Aorta (tissue), 5 donors: ENCODE data around the gene THEM4. TPM values are rescaled to one million over a fixed set of nuclear protein-coding genes. Genes with fewer than 3 reads are reported as not detected.

Experiments
- ATAC-seq: fragments of 200-7000 bp; cut with Tn5 transposase; one replicate; pipeline ENCODE4 v1.9.1; 2022; ENCODE audit warnings: moderate library complexity; ENCODE audit not compliant: low FRiP score
- DNase-seq, 2 donors: peaks; one replicate each; pipeline ENCODE4 v3.0.0-alpha.2; 2020
- H3K27ac ChIP-seq, 2 donors: one replicate each; pipeline ENCODE4 v1.5.1; 2013; ENCODE audit warnings: low read length in 2 of 2, mild to moderate bottlenecking in 2 of 2, moderate library complexity in 2 of 2, control low read depth in 1 of 2, inconsistent platforms in 1 of 2, low read depth in 1 of 2
- H3K27me3 ChIP-seq, 2 donors: one replicate each; pipeline ENCODE4 v1.6.1; 2013; ENCODE audit warnings: control low read depth in 1 of 2, low read length in 1 of 2, mild to moderate bottlenecking in 1 of 2, moderate library complexity in 1 of 2; ENCODE audit not compliant: insufficient read depth in 2 of 2, control insufficient read depth in 1 of 2
- H3K36me3 ChIP-seq, 2 donors: one replicate each; pipeline ENCODE4 v1.6.1; 2013; ENCODE audit warnings: control low read depth in 1 of 2, low read length in 1 of 2, mild to moderate bottlenecking in 1 of 2; ENCODE audit not compliant: insufficient read depth in 2 of 2, control insufficient read depth in 1 of 2
- H3K4me1 ChIP-seq, 2 donors: one replicate each; pipeline ENCODE4 v1.6.1; 2013; ENCODE audit warnings: low read length in 2 of 2, control low read depth in 1 of 2, mild to moderate bottlenecking in 1 of 2, moderate library complexity in 1 of 2; ENCODE audit not compliant: insufficient read depth in 2 of 2, control insufficient read depth in 1 of 2
- H3K4me3 ChIP-seq, 2 donors: one replicate each; pipeline ENCODE4 v1.5.1; 2013; ENCODE audit warnings: low read length in 2 of 2, control low read depth in 1 of 2, mild to moderate bottlenecking in 1 of 2
- H3K9me3 ChIP-seq: one replicate; pipeline ENCODE4 v1.6.1; 2013; ENCODE audit warnings: mild to moderate bottlenecking, low read length; ENCODE audit not compliant: control insufficient read depth
- WGBS, 2 donors: extraction: QIAGEN DNeasy Blood & Tissue Kit; methylation state at CpG; one replicate each; pipeline ENCODE4 v1.1.7; 2013; 5-methylcytosine and 5-hydroxymethylcytosine counted together
- intact Hi-C, 2 donors: fragments of 100-400 bp; cut with DNase I; formaldehyde crosslinking; loops; one replicate each; pipeline versions ENCODE4 v1.14.2 to v1.15.0; 2022
- polyA plus RNA-seq, 2 donors: library from polyadenylated mRNA; stranded (reverse); fragments of 200-250 nt; gene quantifications; one replicate each; pipeline ENCODE4 v1.2.3, GENCODE V29; 2013
- total RNA-seq, 2 donors: library from RNA; stranded (reverse); fragmentation: NEBNext Ultra II Directional; extraction: Animal tissue kit (Norgen Biotek cat#: 25700); gene quantifications; one replicate each; pipeline ENCODE4 v1.2.1, GENCODE V29; 2021
- donor health status: healthy with polysubstance abuse.
- donor health status: Bipolar disorder and iron deficiency.
- donor health status: DM: no; HTN: no; CAD: no.
- donor health status: DM: no; HTN: no; CAD: no.
- donor health status: DM: yes; HTN: yes; CAD: no.

Gene THEM4
- total and polyA plus RNA-seq, 4 donors = 3.8 to 17.5 (median 12.0) TPM

- no peaks in the 10 kb centered on the region for H3K36me3 ChIP-seq
- no peak overlapping the region for H3K27ac ChIP-seq
- intact Hi-C loops = no loop called here
- H3K27me3 ChIP-seq = no peaks in the 10 kb centered on the region
- no peaks in the 10 kb centered on the region for H3K4me1 ChIP-seq
- H3K4me3 ChIP-seq = no peak overlapping the region
- whole genome bisulfite sequencing, 2 donors = 94 to 95% methylated on average over 4 of the region's 4 CpGs
- no peaks in the 10 kb centered on the region for H3K9me3 ChIP-seq
- no peak for DNase-seq
- no peak for ATAC-seq
Observed at GRCh38 chr1:151852733-151853132, 56.6 kb downstream of the THEM4 start.

DNA sequence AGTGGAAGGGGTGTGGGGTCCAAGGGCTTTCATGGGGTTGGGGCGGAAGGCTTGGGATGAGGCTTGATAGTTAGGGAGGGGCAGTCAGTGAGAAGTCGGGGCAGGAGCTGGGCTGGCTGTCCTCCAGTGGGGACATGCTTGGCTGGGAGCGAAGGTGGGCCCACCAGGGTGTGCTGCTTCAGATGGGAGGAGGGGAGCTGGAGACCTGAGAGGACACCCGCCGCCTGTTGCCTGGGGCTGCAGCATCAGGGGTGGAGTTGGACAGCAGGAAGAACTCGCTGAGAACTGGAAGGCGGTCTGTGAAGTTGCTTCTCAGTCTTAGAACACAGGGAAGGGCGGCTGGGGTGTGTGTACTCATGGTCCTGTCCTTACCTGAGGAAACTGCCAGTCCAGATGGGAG is 57.4 kb downstream of the THEM4 start:
- DNase-seq = no peak
- no peak for ATAC-seq
- intact Hi-C loops = no loop called here
- Histone ChIP-seq H3K36me3 (no peaks in the 10 kb centered on the region), H3K4me1 (no peaks in the 10 kb centered on the region), H3K27ac (no peak overlapping the region), H3K4me3 (no peak overlapping the region), H3K9me3 (no peaks in the 10 kb centered on the region), H3K27me3 (no peaks in the 10 kb centered on the region)
- WGBS, 2 donors = 82 to 83% methylated on average over 8 of the region's 8 CpGs

DNA sequence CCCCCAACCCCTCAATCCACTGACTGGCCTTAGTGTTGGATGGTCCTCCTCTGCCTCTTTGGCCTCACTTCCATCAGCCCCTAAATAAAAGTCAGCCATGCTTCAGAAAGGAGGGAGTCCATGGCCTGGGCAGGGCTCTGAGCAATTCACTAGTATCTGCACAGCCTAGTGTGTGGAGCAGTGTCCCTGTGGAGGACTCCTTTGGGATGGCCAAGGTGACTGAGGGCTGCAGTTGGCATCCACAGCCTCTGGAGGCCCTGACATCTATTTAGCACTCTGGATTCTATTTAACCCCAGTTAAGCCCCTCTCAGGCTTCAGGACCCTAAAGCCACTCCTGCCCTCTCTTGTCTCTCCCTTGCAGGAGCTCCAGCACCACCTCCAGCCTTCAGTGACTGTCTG is 59.4 kb downstream of the THEM4 start:
- ATAC-seq (no peak), DNase-seq (no peak)
- no peaks in the 10 kb centered on the region for H3K27me3 ChIP-seq
- H3K36me3 ChIP-seq = no peaks in the 10 kb centered on the region
- H3K9me3 ChIP-seq = no peaks in the 10 kb centered on the region
- no peak overlapping the region for H3K27ac ChIP-seq
- H3K4me1 ChIP-seq = no peaks in the 10 kb centered on the region
- no peak overlapping the region for H3K4me3 ChIP-seq
- intact Hi-C loops = no loop called here

- no peak for DNase-seq
- H3K27me3 ChIP-seq = no peaks in the 10 kb centered on the region
- H3K36me3 ChIP-seq = no peaks in the 10 kb centered on the region
- H3K27ac ChIP-seq = no peak overlapping the region
- 21 to 22% methylated on average over 3 of the region's 3 CpGs for WGBS, 2 donors
- ATAC-seq = no peak
- no peak overlapping the region for H3K4me3 ChIP-seq
- no peaks in the 10 kb centered on the region for H3K4me1 ChIP-seq
- H3K9me3 ChIP-seq = no peaks in the 10 kb centered on the region
- intact Hi-C loops = no loop called here
Observed at GRCh38 chr1:151849126-151849525, 60.2 kb downstream of the THEM4 start.

DNA sequence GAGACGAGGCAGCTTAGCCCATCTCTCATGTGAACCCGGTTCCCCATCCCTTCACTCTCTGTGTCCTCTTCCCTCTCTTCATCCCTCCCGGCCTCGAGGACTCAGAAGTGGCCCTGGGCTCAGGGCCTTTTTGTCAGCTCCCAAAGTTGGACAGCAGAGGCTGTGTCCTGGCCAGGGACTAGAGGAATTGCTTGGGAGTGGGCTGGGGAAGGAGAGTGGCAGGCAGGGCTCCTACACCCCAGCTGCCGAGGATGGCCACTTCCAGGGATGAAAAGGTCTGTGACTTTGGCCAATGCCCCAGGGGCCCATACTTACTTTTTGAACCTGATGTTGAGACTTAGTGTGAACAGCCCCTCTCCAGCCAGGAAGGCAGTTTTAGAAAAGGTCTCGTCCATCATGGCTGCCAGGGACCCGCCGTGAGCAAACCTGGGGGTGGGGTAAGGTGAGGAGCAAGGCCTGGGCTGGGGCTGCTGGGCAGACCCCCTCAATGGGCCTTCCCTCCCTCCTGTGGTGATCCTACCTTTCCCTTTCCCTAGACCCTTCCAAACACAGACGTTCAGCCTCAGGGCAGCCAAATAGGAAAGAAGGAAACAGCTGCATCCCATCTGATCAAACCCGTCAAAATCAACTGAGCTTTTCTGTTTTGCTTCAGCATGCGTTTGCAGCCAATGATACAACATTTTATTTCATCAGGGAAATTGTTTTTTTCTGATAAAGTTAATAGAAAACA is 61.3 kb downstream of the THEM4 start:
- intact Hi-C loops = no loop called here
- ATAC-seq = peak; percentile 12
- Histone ChIP-seq H3K9me3 (no peaks in the 10 kb centered on the region), H3K4me1 (no peaks in the 10 kb centered on the region), H3K36me3 (no peaks in the 10 kb centered on the region), H3K27ac (no peak overlapping the region), H3K4me3 (no peak overlapping the region), H3K27me3 (no peaks in the 10 kb centered on the region)
- DNase-seq = no peak
- WGBS, 2 donors = 58 to 69% methylated on average over 11 of the region's 11 CpGs

- no peak for ATAC-seq
- H3K4me3 ChIP-seq = no peak overlapping the region
- H3K27ac ChIP-seq = no peak overlapping the region
- whole genome bisulfite sequencing, 2 donors = 87 to 88% methylated on average over 8 of the region's 8 CpGs
- intact Hi-C loops = no loop called here
- H3K27me3 ChIP-seq = no peaks in the 10 kb centered on the region
- H3K36me3 ChIP-seq = no peaks in the 10 kb centered on the region
- no peak for DNase-seq
- no peaks in the 10 kb centered on the region for H3K9me3 ChIP-seq
- H3K4me1 ChIP-seq = no peaks in the 10 kb centered on the region
Observed at GRCh38 chr1:151846686-151847237, 62.5 kb downstream of the THEM4 start.

DNA sequence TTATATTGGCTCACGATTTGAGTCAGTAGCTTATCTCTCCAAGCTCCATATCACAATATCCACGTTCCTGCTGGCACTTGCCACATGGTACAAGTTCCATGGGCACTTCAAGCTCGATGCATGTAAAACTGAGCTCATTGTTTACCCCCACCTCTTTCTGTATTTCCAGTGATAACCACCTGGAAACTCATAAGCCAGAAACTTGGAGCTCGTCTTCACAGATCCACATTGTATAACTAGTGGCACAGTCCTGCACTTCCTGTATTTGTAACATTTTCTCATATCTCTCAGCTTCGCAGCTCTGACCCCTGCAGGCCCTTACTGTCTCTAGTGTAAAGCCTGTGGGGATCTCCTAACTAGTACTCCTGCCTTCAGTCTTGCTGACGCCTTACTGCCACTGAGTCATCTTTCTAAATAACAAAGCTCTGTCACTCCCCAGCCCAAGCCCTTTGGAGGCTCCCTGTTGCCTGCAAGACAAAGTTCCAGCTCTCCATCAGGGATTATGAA is 63.2 kb downstream of the THEM4 start:
- H3K4me3 ChIP-seq = no peak overlapping the region
- H3K27ac ChIP-seq = no peak overlapping the region
- H3K4me1 ChIP-seq = no peaks in the 10 kb centered on the region
- H3K36me3 ChIP-seq = no peaks in the 10 kb centered on the region
- 39 to 47% methylated on average over 6 of the region's 6 CpGs for WGBS, 2 donors
- DNase-seq (no peak), ATAC-seq (no peak)
- no peaks in the 10 kb centered on the region for H3K9me3 ChIP-seq
- intact Hi-C loops = no loop called here
- H3K27me3 ChIP-seq = no peaks in the 10 kb centered on the region

- H3K9me3 ChIP-seq = no peaks in the 10 kb centered on the region
- no peak for ATAC-seq
- no peaks in the 10 kb centered on the region for H3K4me1 ChIP-seq
- no peak for DNase-seq
- intact Hi-C loops = no loop called here
- H3K27ac ChIP-seq = no peak overlapping the region
- no peak overlapping the region for H3K4me3 ChIP-seq
- H3K36me3 ChIP-seq = no peaks in the 10 kb centered on the region
- WGBS, 2 donors = 85 to 89% methylated on average over 2 of the region's 2 CpGs
- no peaks in the 10 kb centered on the region for H3K27me3 ChIP-seq
Observed at GRCh38 chr1:151843398-151843797, 65.9 kb downstream of the THEM4 start.

- H3K27me3 ChIP-seq = no peaks in the 10 kb centered on the region
- H3K27ac ChIP-seq = no peak overlapping the region
- no peaks in the 10 kb centered on the region for H3K4me1 ChIP-seq
- no peak for ATAC-seq
- WGBS, 2 donors = 92 to 93% methylated on average over 2 of the region's 2 CpGs
- intact Hi-C loops = no loop called here
- no peak overlapping the region for H3K4me3 ChIP-seq
- H3K36me3 ChIP-seq = no peaks in the 10 kb centered on the region
- no peaks in the 10 kb centered on the region for H3K9me3 ChIP-seq
- DNase-seq = peak in 1 of 2 donors; percentile 28
Observed at GRCh38 chr1:151841141-151841540, 68.2 kb downstream of the THEM4 start.
